OCI-LY3 (cell line): ENCODE data around the gene SLC25A51.

ENCODE experiments used
- EZH2phosphoT487 ChIP-seq: fragments of 200-600 bp; shearing (Covaris generic); IDR thresholded peaks from 2 replicates; pipeline ENCODE4 v1.6.1; 2018; ENCODE audit warnings: antibody characterized with exemption, mixed run types, low read depth
- TF ChIP-seq, protein P1 (sequence below): fragments of 200-600, 300-600 bp; sonication (generic); IDR thresholded peaks from 2 replicates; pipeline ENCODE4 v1.5.1; 2014; ENCODE audit warnings: antibody characterized with exemption, low read length, low read depth

DNA sequence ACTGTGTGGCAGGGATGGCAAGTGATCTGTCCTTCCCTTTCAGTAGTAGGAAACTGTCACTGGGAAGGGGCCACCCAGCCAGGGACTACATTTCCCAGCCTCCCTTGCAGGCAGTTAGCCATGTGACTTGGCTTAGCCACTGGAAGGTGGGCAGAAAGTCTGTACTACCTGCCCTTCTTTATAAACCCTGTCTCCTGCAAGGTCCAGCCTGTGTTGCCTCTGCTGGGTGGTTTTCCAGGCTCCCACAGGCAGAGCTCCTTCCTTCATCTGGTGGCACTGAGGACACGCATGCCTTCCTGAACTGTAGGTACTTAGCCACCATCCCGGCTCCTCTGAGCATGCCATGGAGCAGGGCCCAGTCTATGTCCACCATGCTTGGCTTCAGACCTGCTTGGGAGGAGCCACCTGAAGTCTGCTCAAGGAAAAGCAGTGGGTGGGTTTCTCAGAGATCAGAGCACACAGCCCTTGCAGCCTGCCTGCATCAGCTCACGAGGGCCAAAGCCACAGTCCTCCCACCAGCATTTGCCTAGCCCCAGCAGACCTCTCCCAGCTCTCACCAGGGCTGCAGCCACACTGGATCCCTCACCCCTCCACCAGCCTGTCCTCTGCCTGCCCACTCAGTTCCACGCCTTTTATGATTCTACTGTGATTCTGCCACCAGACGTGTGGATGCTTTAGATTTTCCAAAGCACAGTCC, 16.7 kb upstream of the SLC25A51 start:
- TF ChIP-seq, protein P1, sequence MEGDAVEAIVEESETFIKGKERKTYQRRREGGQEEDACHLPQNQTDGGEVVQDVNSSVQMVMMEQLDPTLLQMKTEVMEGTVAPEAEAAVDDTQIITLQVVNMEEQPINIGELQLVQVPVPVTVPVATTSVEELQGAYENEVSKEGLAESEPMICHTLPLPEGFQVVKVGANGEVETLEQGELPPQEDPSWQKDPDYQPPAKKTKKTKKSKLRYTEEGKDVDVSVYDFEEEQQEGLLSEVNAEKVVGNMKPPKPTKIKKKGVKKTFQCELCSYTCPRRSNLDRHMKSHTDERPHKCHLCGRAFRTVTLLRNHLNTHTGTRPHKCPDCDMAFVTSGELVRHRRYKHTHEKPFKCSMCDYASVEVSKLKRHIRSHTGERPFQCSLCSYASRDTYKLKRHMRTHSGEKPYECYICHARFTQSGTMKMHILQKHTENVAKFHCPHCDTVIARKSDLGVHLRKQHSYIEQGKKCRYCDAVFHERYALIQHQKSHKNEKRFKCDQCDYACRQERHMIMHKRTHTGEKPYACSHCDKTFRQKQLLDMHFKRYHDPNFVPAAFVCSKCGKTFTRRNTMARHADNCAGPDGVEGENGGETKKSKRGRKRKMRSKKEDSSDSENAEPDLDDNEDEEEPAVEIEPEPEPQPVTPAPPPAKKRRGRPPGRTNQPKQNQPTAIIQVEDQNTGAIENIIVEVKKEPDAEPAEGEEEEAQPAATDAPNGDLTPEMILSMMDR, result no peak
- no peak for TF ChIP-seq EZH2phosphoT487
